IPS-18a (cell line): ENCODE results near the gene SCAF4.
"Not testable (repeated sequence)": the region's sequence is repeated elsewhere in the genome, so short reads cannot be mapped to it uniquely, and the experiment has no call there.

Source experiments
- H3K27ac ChIP-seq: one replicate; pipeline ENCODE4 v1.5.1; 2013; ENCODE audit warnings: low read length
- H3K27me3 ChIP-seq: one replicate; pipeline ENCODE4 v1.6.1; 2013; ENCODE audit warnings: mild to moderate bottlenecking, low read length; ENCODE audit not compliant: control insufficient read depth, insufficient read depth
- H3K36me3 ChIP-seq: one replicate; pipeline ENCODE4 v1.6.1; 2013; ENCODE audit warnings: low read depth, low read length; ENCODE audit not compliant: control insufficient read depth
- H3K4me1 ChIP-seq: one replicate; pipeline ENCODE4 v1.6.1; 2013; ENCODE audit warnings: low read depth, low read length; ENCODE audit not compliant: control insufficient read depth
- H3K4me3 ChIP-seq: one replicate; pipeline ENCODE4 v1.5.1; 2013; ENCODE audit warnings: low read length
- H3K9ac ChIP-seq: one replicate; pipeline ENCODE4 v1.6.1; 2013; ENCODE audit warnings: mild to moderate bottlenecking, low read length, moderate library complexity
- H3K9me3 ChIP-seq: one replicate; pipeline ENCODE4 v1.6.1; 2013; ENCODE audit warnings: low read depth, low read length; ENCODE audit not compliant: control insufficient read depth

The SCAF4 gene

DNA sequence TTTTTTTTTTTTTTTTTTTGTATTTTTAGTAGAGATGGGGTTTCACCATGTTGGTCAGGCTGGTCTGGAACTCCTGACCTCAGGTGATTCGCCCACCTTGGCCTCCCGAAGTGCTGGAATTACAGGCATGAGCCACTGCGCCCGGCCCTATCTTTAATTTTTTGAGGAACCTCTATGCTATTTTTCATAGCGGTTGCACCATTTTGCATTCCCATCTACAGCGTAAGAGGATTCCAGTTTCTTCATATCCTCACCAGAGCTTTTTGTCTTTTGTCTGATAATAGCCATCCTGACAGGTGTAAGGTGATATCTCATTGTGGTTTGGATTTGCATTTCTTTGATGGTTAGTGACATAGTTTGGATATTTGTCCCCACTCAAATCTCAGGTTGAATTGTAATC is 100.0 kb downstream of the SCAF4 start:
- not testable (repeated sequence) for H3K4me1 ChIP-seq, H3K9ac ChIP-seq, H3K9me3 ChIP-seq, H3K4me3 ChIP-seq, H3K27me3 ChIP-seq, H3K36me3 ChIP-seq, H3K27ac ChIP-seq

DNA sequence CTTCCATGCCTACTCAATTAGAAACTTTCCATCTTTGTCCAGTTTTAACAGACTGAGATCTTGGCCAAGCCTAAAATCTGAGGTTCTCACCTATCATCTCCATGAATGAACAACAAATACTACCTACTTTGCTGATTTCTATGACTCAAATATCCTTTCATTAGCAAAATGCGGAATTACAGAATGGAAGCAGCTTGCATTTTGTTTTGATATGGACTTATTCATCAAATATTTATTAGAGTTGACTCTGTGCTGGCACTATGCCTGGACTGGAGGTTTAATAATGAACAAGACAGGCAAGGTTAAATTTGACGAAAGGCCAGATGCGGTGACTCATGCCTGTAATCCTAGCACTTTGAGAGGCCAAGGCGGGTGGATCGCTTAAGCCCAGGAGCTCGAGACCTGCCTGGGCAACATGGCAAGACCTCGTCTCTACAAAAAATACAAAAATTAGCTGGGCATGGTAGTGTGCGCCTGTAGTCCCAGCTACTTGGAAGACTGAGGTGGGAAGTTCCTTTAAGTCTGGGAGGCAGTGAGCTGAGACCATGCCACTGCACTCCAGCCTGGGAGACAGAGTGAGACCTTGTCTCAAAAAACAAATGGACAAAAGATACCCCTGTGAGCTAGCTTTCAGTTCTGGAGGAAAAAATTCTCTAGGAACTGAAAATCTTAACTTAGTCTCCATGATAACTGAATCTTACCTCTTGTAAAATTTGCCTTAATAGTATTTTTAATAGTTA is 101.8 kb downstream of the SCAF4 start:
- Histone ChIP-seq H3K4me3 (no peak overlapping the region), H3K27ac (no peak overlapping the region)

DNA sequence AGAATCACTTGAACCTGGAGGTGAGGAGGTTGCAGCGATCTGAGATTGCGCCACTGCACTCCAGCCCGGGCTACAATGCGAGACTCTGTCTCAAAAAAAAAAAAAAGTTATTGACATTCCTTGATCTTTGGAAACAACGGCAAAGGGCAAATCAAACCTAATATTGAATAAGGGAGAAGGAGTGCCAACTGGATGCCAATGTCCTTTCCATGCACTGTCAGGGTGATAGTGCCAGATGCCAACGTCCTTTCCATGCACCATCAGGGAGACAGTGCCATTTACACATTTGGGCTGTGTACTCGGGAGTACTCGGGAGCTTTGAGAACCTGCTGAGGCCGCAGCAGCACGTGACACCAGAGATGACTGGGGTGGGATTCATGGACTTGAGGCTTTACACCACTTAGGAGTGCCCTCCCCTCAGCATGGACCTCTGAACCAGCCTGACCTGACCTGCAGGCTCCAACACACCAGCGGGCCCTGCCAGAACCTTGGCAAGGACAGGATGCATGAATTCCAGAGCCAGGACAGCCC is 106.9 kb downstream of the SCAF4 start:
- no peak overlapping the region for H3K9ac ChIP-seq
- H3K4me3 ChIP-seq = no peak overlapping the region
- no peaks in the 10 kb centered on the region for H3K36me3 ChIP-seq
- H3K27ac ChIP-seq = no peak overlapping the region
- no peaks in the 10 kb centered on the region for H3K27me3 ChIP-seq
- no peaks in the 10 kb centered on the region for H3K4me1 ChIP-seq
- H3K9me3 ChIP-seq = no peaks in the 10 kb centered on the region

More for the DNA sequence above, 101.8 kb downstream of the SCAF4 start:
- Histone ChIP-seq H3K4me1 (no peaks in the 10 kb centered on the region), H3K27me3 (no peaks in the 10 kb centered on the region), H3K36me3 (no peaks in the 10 kb centered on the region), H3K9me3 (no peaks in the 10 kb centered on the region), H3K9ac (no peak overlapping the region)

DNA sequence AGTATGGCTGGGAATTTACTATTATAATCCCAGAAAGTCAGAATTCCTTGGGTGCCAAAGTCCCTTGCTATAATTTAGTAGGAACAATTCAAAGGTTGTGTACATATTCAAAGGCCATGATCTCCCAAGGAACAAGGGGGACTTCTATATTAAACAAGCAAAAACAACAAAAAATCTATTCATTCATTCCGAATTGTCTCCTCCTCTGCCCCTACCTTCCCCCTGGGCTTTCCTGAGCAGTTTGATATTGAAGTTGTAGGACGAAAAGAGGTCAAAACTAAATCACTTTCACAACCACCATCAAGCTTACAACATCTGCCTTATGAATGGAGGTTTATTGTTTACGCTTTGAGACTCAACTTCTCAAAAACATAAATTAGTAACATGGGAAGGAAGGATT is 107.7 kb downstream of the SCAF4 start:
- no peaks in the 10 kb centered on the region for H3K9me3 ChIP-seq
- no peaks in the 10 kb centered on the region for H3K4me1 ChIP-seq
- no peak overlapping the region for H3K9ac ChIP-seq
- H3K36me3 ChIP-seq = no peaks in the 10 kb centered on the region
- no peaks in the 10 kb centered on the region for H3K27me3 ChIP-seq
- no peak overlapping the region for H3K4me3 ChIP-seq
- H3K27ac ChIP-seq = no peak overlapping the region

DNA sequence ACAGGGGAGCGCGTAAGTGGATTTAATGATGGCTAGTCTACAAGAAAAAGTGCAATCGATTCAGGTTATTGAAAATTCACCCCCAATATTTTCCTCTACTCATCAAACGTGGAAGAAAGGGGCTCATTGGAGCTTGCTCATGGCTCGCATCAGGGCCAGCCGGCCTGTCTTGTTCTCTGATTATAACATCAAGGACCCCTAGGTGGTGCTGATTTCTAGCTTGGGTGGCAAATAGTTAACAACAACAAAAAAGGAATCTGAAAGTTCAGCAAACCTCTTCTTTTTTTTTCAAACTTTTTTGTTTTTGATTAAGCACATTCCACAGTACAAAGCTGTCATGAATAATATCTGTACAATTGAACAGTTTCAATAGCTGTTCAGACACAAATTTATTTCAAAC is 108.3 kb downstream of the SCAF4 start:
- H3K4me3 ChIP-seq = no peak overlapping the region
- no peaks in the 10 kb centered on the region for H3K27me3 ChIP-seq
- H3K36me3 ChIP-seq = no peaks in the 10 kb centered on the region
- H3K9ac ChIP-seq = no peak overlapping the region
- H3K9me3 ChIP-seq = no peaks in the 10 kb centered on the region
- no peak overlapping the region for H3K27ac ChIP-seq
- no peaks in the 10 kb centered on the region for H3K4me1 ChIP-seq

DNA sequence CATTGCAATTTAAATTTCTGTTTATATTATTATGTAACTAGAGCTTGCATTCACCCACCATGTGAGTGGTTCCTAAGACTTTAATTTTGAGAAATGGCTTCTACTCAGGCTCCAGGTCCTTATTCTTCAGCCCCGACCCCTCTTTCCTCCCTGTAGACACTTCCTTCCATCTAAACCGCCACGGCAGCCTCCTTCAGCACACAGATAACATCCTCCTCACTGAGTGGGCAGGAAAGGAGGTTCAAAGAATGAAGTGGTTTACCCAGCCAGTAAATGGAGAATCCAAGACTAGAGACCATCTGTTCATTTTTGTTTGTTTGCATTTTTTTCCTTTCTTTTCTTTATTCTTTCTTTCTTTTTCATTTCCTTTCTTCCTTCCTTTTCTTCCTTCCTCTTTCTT is 109.5 kb downstream of the SCAF4 start:
- H3K9me3 ChIP-seq = no peaks in the 10 kb centered on the region
- no peak overlapping the region for H3K9ac ChIP-seq
- H3K4me3 ChIP-seq = no peak overlapping the region
- no peaks in the 10 kb centered on the region for H3K4me1 ChIP-seq
- H3K27me3 ChIP-seq = no peaks in the 10 kb centered on the region
- H3K36me3 ChIP-seq = no peaks in the 10 kb centered on the region
- no peak overlapping the region for H3K27ac ChIP-seq
